HepG2 (cell line): ENCODE measurements around the gene CCDC30. TPM values are rescaled to one million over a fixed set of nuclear protein-coding genes. Genes with fewer than 3 reads are reported as not detected.
A peak's percentile ranks its signal among the peaks of the same experiment; 100 is the strongest.

Experiments used
- ATAC-seq: fragments of 200-7000 bp; cut with Tn5 transposase; 3 replicates; pipeline ENCODE4 v1.9.1; 2020; ENCODE audit warnings: mild to moderate bottlenecking, moderate library complexity
- BruUV-seq: library from RNA; stranded (reverse); fragments of 400-500 nt; replicated peaks from 2 replicates; lab custom pipeline; 2021; lab: Mats Ljungman, UMichigan
- CTCF ChIA-PET: fragments of 300-600 bp; formaldehyde crosslinking; extraction: SDS; loops from one replicate; lab custom pipeline; 2021; ENCODE audit warnings: low total read pairs, inconsistent platforms, low intra/inter-chr PET ratio; lab: Yijun Ruan, JAX
- POLR2A ChIA-PET: fragments of 350-600 bp; sonication (Branson Sonifier 250); formaldehyde crosslinking; loops from one replicate; lab custom pipeline; 2020; ENCODE audit warnings: antibody characterized with exemption, inconsistent platforms; lab: Yijun Ruan, JAX
- DNase-seq: peaks from one replicate; pipeline ENCODE4 v3.0.0-alpha.2; 2015; ENCODE audit warnings: low spot score
- FAIRE-seq: peaks from 3 replicates; lab custom pipeline; 2011; peaks lifted over from hg19 to GRCh38; lab: Jason Lieb, UNC
- H2AFZ ChIP-seq: one replicate; pipeline ENCODE4 v1.6.1; 2011; ENCODE audit warnings: low read length, inconsistent platforms
- H3K27ac ChIP-seq: fragments of 300-600 bp; 3 replicates; pipeline ENCODE4 v1.8.0; 2011; ENCODE audit warnings: mixed run types, mild to moderate bottlenecking, mixed read lengths, low read length, inconsistent platforms; ENCODE audit not compliant: insufficient read depth; ENCODE audit errors: extremely low read length
- H3K27me3 ChIP-seq, 2 experiments: fragments of 200-600 bp in 1 of 2; 2 replicates in 1 of 2; 3 replicates in 1 of 2; pipeline versions ENCODE4 v1.6.0 to v1.8.0; 2011; ENCODE audit warnings: low read length in 2 of 2, mild to moderate bottlenecking in 2 of 2, moderate library complexity in 2 of 2, inconsistent platforms in 1 of 2; ENCODE audit not compliant: insufficient read depth in 2 of 2, control insufficient read depth in 1 of 2
- H3K36me3 ChIP-seq, 2 experiments: fragments of 200-600 bp in 1 of 2; replicated peaks in 1 of 2; 2 replicates in 1 of 2; 3 replicates in 1 of 2; pipeline versions ENCODE4 v1.5.1 to v1.8.0; 2011; ENCODE audit warnings: low read length in 2 of 2, inconsistent platforms in 1 of 2; ENCODE audit not compliant: insufficient read depth in 2 of 2, control insufficient read depth in 1 of 2
- H3K4me1 ChIP-seq: 2 replicates; pipeline ENCODE4 v1.5.1; 2012; ENCODE audit warnings: low read length, inconsistent platforms; ENCODE audit not compliant: insufficient read depth
- H3K4me2 ChIP-seq: 2 replicates; pipeline ENCODE4 v1.6.0; 2011; ENCODE audit warnings: low read depth, low read length, inconsistent platforms
- H3K4me3 ChIP-seq, 3 experiments: fragments of 200-600 bp in 1 of 3; sonication (generic), shearing (Covaris generic) in 1 of 3; replicated peaks in 1 of 3; 2 replicates each; pipeline ENCODE4 v1.5.1; 2011 to 2016; ENCODE audit warnings: low read length in 3 of 3, inconsistent platforms in 2 of 3, low read depth in 2 of 3, mild to moderate bottlenecking in 2 of 3, control low read depth in 1 of 3, mixed read lengths in 1 of 3; ENCODE audit not compliant: insufficient read depth in 1 of 3
- H3K79me2 ChIP-seq: one replicate; pipeline ENCODE4 v1.6.1; 2011; ENCODE audit warnings: low read length, inconsistent platforms; ENCODE audit not compliant: insufficient read depth
- H3K9ac ChIP-seq: 2 replicates; pipeline ENCODE4 v1.6.0; 2011; ENCODE audit warnings: mild to moderate bottlenecking, low read depth, low read length, inconsistent platforms; ENCODE audit not compliant: insufficient read depth
- H3K9me3 ChIP-seq: 2 replicates; pipeline ENCODE4 v1.5.1; 2012; ENCODE audit warnings: mild to moderate bottlenecking, low read length
- H4K20me1 ChIP-seq: 2 replicates; pipeline ENCODE4 v1.6.0; 2011; ENCODE audit warnings: inconsistent platforms, mild to moderate bottlenecking, low read length, moderate library complexity; ENCODE audit not compliant: insufficient read depth
- ASH2L ChIP-seq: fragments of 300-600, 200-600 bp; sonication (generic); IDR thresholded peaks from 2 replicates; pipeline ENCODE4 v1.7.0; 2017; ENCODE audit warnings: low read depth, mild to moderate bottlenecking, moderate library complexity, mixed read lengths, low read length; ENCODE audit not compliant: insufficient read length
- CSRNP2 ChIP-seq: sonication (generic); formaldehyde crosslinking; conservative IDR thresholded peaks from 2 replicates; pipeline ENCODE4 v1.8.0; 2022; ENCODE audit warnings: low read depth, missing genetic modification reagents
- GMEB2 ChIP-seq: IDR thresholded peaks from 2 replicates; pipeline ENCODE4 v1.6.1; 2016; ENCODE audit warnings: missing biosample characterization, missing genetic modification reagents, low read depth
- HDAC6 ChIP-seq: fragments of 200-600 bp; sonication (generic); IDR thresholded peaks from 2 replicates; pipeline ENCODE4 v1.7.0; 2017; ENCODE audit warnings: mild to moderate bottlenecking, antibody characterized with exemption, low read length, low read depth
- ISL2 ChIP-seq: sonication (generic); formaldehyde crosslinking; IDR thresholded peaks from 2 replicates; pipeline ENCODE4 v1.5.0; 2020; ENCODE audit warnings: missing genetic modification reagents
- NCOR1 ChIP-seq: fragments of 200-600 bp; sonication (generic); IDR thresholded peaks from 2 replicates; pipeline ENCODE4 v1.7.0; 2017; ENCODE audit warnings: antibody characterized with exemption, low read length, borderline replicate concordance
- RARA ChIP-seq: IDR thresholded peaks from 2 replicates; pipeline ENCODE4 v1.6.1; 2016; ENCODE audit warnings: missing genetic modification reagents, missing compliant biosample characterization
- STAG1 ChIP-seq: sonication (generic); formaldehyde crosslinking; IDR thresholded peaks from 2 replicates; pipeline ENCODE4 v1.4.0; 2020; ENCODE audit warnings: missing genetic modification reagents
- U2AF1 ChIP-seq: fragments of 200-400 bp; formaldehyde crosslinking; optimal IDR thresholded peaks from 2 replicates; pipeline ENCODE3; 2017; ENCODE audit warnings: mild to moderate bottlenecking, low read depth, low read length
- ZNF543 ChIP-seq: sonication (generic); formaldehyde crosslinking; IDR thresholded peaks from 2 replicates; pipeline ENCODE4 v1.4.0; 2020; ENCODE audit warnings: mild to moderate bottlenecking, missing genetic modification reagents
- ZNF574 ChIP-seq: sonication (generic); formaldehyde crosslinking; IDR thresholded peaks from 2 replicates; pipeline ENCODE4 v1.4.0; 2020; ENCODE audit warnings: missing genetic modification reagents
- ZNF850 ChIP-seq: sonication (generic); formaldehyde crosslinking; conservative IDR thresholded peaks from 2 replicates; pipeline ENCODE4 v1.9.0; 2021; ENCODE audit warnings: mild to moderate bottlenecking, missing genetic modification reagents
- WGBS: methylation state at CpG from one replicate; pipeline ENCODE4 v1.1.6; 2017; ENCODE audit warnings: low lambda C conversion rate; 5-methylcytosine and 5-hydroxymethylcytosine counted together
- in situ Hi-C: cut with HindIII; loops from 2 replicates; pipeline ENCODE4 v1.10.0; 2017; ENCODE audit warnings: low pct_unique_long_range_greater_than_20kb; ENCODE audit not compliant: extremely low pct_ligation_motif_present
- intact Hi-C: fragments of 100-400 bp; cut with micrococcal nuclease; formaldehyde crosslinking; loops from one replicate; pipeline ENCODE4 v1.10.0; 2022; ENCODE audit not compliant: unreplicated experiment
- polyA plus RNA-seq, 8 experiments: library from polyadenylated mRNA; depleted of rRNA in 3 of 8; stranded (reverse) in 7 of 8; unstranded in 1 of 8; fragments of >200 nt; fragmentation: Illumina TruSeq in 4 of 8; extraction: Trizol in 4 of 8; gene quantifications; 2 replicates each; pipeline versions ENCODE4 v1.2.1 to v1.2.3, GENCODE V29; 2011 to 2016; ENCODE audit warnings: low read depth in 4 of 8, missing spikeins in 1 of 8, mixed read lengths in 1 of 8; ENCODE audit not compliant: insufficient read depth in 1 of 8
- total RNA-seq, 5 experiments: library from RNA; depleted of rRNA; stranded (reverse); fragments of >200 nt; fragmentation: Illumina TruSeq; extraction: Trizol; gene quantifications; 2 replicates each; pipeline ENCODE4 v1.2.3, GENCODE V29; 2016; ENCODE audit warnings: low read depth in 1 of 5
- TF ChIP-seq, protein P1 (sequence below): sonication (generic); formaldehyde crosslinking; IDR thresholded peaks from 2 replicates; pipeline ENCODE4 v1.4.0; 2020; ENCODE audit warnings: mild to moderate bottlenecking, low read depth, missing genetic modification reagents
- TF ChIP-seq, protein P2 (sequence below): sonication (generic); formaldehyde crosslinking; IDR thresholded peaks from 2 replicates; pipeline ENCODE4 v1.5.0; 2020; ENCODE audit warnings: mild to moderate bottlenecking, missing genetic modification reagents, moderate library complexity

Gene CCDC30
- total and polyA plus RNA-seq, 2 of the 13 experiments (the other 11 are each of a cell fraction or from before 2014, with no cell fraction given), result 0.25 to 0.77 TPM

DNA sequence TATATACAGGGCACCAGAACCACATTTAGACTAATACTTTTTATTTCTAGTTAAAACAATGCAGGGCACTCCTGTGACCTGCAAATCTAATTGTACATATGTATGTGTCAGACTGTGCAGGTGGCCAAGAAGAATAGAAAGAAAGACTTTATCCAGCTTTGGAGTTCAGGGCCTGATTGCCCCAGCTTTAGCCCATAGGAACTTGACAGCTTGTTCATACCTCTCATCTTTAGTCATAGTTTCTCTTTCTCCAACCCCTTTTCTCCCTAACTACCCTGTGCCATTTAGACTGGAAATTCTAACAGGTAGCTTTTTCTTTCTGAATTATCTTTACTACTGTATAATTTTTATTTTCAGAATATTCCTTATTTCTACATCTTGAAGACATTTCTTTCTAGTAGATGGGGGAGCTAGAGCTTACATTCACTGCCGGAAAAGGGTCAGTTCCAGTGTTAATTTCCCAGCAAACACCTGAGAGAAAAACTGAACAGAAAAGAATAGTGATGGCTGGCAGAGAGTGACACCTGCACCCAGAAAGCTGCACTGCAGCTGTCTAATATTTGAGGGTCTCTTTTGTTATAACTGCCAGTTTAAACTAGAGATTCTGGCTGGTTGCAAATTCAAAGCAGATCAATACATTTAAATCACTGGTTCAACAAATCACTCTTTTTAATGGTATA is 227.5 kb downstream of the CCDC30 start:
- ChIA-PET CTCF (interaction anchor here (1.8 kb wide), 1 partner anchor 112 kb away, joined by 7 read pairs; no protein-coding TSS in a partner anchor), POLR2A (interaction anchor here (3.0 kb wide), 1 partner anchor 8 kb away, joined by 21 read pairs; the partner anchor contains the start of gene YBX1)
- H3K4me2 ChIP-seq, result peak overlapping the region; percentile 11
- H2AFZ ChIP-seq, result no peak overlapping the region
- no peaks in the 10 kb centered on the region for H3K9me3 ChIP-seq
- in situ Hi-C loops (no loop called here), intact Hi-C loops (no loop called here)
- H3K9ac ChIP-seq, result no peak overlapping the region
- DNase-seq (no peak), ATAC-seq (peak; percentile 35), FAIRE-seq (no peak)
- peaks cover 100% of the 10 kb centered on the region for H3K79me2 ChIP-seq
- H3K36me3 ChIP-seq, result peaks cover 13 to 43% of the 10 kb centered on the region in 2 experiments
- H3K27me3 ChIP-seq, result no peaks in the 10 kb centered on the region
- H4K20me1 ChIP-seq, result peaks cover 96% of the 10 kb centered on the region
- 67% methylated on average over 1 of the region's 1 CpG for WGBS
- no TSS peak for BruUV-seq
- H3K27ac ChIP-seq, result no peak overlapping the region
- no peak overlapping the region for H3K4me3 ChIP-seq
- H3K4me1 ChIP-seq, result peaks cover 80% of the 10 kb centered on the region
- TF ChIP-seq RARA (CRISPR knock-in tag) (no peak), NCOR1 (no peak), ISL2 (CRISPR knock-in tag) (no peak), GMEB2 (no peak), ZNF850 (CRISPR knock-in tag) (no peak), ASH2L (peak; percentile 30), STAG1 (CRISPR knock-in tag) (peak; percentile 15; the same call in 1 of the 2 replicates), ZNF543 (no peak), CSRNP2 (CRISPR knock-in tag) (no peak), U2AF1 (no peak), ZNF574 (CRISPR knock-in tag) (no peak), HDAC6 (no peak)
- TF ChIP-seq, protein P1, sequence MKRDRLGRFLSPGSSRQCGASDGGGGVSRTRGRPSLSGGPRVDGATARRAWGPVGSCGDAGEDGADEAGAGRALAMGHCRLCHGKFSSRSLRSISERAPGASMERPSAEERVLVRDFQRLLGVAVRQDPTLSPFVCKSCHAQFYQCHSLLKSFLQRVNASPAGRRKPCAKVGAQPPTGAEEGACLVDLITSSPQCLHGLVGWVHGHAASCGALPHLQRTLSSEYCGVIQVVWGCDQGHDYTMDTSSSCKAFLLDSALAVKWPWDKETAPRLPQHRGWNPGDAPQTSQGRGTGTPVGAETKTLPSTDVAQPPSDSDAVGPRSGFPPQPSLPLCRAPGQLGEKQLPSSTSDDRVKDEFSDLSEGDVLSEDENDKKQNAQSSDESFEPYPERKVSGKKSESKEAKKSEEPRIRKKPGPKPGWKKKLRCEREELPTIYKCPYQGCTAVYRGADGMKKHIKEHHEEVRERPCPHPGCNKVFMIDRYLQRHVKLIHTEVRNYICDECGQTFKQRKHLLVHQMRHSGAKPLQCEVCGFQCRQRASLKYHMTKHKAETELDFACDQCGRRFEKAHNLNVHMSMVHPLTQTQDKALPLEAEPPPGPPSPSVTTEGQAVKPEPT (CRISPR knock-in tag), result no peak
- TF ChIP-seq, protein P2, sequence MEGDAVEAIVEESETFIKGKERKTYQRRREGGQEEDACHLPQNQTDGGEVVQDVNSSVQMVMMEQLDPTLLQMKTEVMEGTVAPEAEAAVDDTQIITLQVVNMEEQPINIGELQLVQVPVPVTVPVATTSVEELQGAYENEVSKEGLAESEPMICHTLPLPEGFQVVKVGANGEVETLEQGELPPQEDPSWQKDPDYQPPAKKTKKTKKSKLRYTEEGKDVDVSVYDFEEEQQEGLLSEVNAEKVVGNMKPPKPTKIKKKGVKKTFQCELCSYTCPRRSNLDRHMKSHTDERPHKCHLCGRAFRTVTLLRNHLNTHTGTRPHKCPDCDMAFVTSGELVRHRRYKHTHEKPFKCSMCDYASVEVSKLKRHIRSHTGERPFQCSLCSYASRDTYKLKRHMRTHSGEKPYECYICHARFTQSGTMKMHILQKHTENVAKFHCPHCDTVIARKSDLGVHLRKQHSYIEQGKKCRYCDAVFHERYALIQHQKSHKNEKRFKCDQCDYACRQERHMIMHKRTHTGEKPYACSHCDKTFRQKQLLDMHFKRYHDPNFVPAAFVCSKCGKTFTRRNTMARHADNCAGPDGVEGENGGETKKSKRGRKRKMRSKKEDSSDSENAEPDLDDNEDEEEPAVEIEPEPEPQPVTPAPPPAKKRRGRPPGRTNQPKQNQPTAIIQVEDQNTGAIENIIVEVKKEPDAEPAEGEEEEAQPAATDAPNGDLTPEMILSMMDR, result 0 out of 2 replicates have a peak, but pooled peaks have one; percentile 11
